Measurements from ENCODE around the gene EPB41L2.
A peak's percentile ranks its signal among the peaks of the same experiment; 100 is the strongest.

Gene EPB41L2

GRCh38 chr6:130978180-130978579, 84.9 kb downstream of the EPB41L2 start:
- DNase-seq (ENCODE audit: low spot score), result no peak

- no peak for DNase-seq (ENCODE audit: low spot score)
Observed at GRCh38 chr6:130975325-130975724, 87.7 kb downstream of the EPB41L2 start.

DNA sequence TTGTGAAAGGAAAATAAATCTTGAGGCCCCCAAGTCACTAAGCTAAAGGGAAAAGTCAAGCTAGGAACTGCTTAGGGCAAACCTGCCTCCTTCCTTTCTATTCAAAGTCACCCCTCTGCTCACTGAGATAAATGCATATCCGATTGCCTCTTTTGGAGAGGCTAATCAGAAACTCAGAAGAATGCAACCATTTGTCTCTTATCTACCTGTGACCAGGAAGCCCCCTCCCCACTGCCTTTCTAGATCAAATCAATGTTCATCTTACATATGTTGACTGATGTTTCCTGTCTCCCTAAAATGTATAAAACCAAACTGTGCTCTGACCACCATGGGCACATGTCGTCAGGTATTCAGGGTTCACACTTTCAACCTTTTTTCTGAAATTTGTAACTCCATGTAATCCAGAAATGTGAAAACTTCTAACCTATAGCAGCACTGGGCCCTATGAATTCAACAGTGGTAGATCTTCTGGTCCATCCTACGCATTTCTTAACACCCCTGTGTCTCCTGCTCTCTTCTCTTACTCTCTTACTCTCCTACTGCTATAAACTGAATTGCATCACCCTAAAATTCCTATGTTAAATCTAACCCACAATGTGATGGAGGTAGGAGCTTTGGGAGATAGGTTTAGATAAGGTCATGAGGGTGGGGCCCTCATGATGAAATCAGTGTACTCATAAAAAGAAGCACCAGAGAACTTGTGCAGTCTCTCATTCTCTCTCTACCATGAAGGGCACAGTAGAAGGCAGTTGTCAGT, 89.3 kb downstream of the EPB41L2 start:
- no peak for DNase-seq (ENCODE audit: low spot score)

GRCh38 chr6:130971504-130971903, 91.5 kb downstream of the EPB41L2 start:
- no peak for DNase-seq (ENCODE audit: low spot score)

GRCh38 chr6:130970839-130971410, 92.1 kb downstream of the EPB41L2 start:
- no peak for DNase-seq (ENCODE audit: low spot score)

DNA sequence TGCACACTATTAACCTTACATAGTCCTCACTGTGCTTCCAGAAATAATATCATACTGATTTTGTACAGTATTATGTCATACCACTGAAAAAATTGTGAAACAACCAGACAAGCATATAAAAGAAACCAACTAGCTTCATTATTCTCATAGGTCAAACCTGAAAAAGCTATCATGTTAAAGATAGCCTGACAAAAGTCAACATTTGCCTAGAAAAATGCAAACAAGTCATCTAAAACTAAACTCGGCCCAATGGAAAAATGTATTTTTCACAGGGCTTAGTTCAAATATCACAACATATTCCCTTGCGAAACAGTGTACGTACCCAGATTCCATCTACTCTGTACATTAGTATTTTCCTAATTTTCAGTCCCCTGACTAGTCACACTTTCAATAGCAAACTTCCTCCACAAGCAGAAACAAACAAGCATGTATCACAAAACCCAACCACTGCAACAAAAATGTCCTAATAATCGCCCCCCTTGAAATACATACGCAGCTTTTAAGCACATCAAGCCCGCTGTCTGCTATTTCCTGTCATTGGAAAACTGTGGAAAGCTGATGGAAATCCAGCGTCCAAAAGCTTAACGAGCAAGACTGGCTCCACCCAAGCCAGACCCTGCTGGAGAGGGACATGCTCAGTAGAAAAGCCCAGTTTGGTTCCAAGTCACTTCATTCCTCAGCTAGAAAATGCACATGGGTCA, 93.1 kb downstream of the EPB41L2 start:
- no peak for DNase-seq (ENCODE audit: low spot score)

DNA sequence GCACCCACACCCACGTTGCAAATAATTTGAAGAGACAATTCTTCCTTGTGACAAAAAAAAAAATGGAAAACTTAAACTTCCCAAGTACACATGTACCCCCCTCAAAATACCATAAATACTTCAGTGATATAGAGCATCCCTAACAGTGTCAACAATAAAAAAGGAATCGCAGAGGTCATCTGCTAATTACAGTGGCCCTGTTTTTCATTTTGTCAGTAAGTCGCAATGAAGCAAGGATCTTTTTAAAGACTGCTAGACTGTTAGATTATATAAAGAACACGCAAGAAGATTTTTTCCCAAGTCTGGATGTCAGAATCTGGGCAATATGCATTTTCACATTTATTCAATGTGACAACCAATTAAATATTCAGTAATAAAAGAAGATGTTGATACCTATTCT, 93.9 kb downstream of the EPB41L2 start:
- DNase-seq (ENCODE audit: low spot score), result no peak

GRCh38 chr6:130968476-130968875, 94.6 kb downstream of the EPB41L2 start:
- DNase-seq (ENCODE audit: low spot score), result no peak

DNA sequence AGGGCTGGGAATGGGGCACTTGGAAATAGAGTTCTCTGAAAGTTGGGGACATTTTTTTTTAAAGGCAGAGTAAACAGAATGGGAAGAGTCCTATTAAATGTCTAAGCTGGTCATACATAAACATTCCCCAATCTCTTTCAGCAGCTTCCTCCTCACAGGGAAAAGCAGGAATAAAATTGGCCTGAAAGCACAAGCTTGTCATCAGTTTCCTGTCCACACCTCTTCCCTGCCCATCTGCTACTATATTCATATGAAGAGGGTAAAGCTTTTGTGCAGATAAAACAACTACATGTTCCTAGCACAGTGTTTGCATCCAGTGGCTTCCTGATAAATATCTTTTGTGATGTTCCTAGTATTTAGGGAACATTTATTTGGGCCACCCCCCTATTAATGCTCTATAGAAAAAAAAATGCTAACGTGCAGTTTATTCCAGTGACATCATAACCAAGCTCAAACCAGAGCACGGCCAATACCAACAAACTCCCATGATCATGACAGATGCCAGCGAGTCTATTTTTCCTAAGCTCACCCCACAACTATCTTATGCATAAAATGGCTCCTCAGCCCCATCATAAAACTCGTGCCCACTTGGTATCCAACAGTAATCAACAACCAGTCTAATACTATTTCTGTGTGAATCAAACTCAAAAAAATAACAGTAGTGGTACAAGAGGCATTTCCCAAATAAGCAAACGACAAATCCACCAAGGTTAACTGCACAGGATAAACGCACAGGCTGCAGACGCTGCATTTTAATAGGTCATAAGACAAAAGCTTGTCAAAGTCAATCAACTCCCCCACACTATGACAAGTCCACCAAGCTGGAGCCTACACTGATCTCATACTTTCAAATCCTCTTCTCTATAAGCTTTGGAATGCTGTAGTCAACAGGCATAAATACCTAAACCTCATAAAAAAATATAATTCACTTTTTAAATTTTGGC, 95.3 kb downstream of the EPB41L2 start:
- DNase-seq (ENCODE audit: low spot score), result no peak

- DNase-seq (ENCODE audit: low spot score), result no peak
Observed at GRCh38 chr6:130966344-130966980, 96.6 kb downstream of the EPB41L2 start.

DNA sequence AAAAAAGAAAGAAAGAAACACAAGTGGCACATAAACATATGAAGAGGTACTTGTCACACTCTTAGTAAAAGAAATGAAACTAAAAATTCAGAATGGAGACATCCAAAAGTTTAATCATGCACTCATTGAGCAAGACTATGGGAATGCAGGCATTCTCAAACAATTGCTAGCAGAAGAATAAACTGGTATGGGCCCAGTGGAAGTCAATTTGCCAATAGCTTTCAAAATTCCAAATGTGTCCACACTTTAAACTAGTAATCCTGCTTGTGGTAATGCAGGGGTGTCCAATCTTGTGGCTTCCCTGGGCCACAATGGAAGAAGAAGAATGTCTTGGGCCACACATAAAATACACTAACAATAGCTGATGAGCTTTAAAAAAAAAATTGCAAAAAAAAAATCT, 97.4 kb downstream of the EPB41L2 start:
- no peak for DNase-seq (ENCODE audit: low spot score)

GRCh38 chr6:130964808-130965604, 98.0 kb downstream of the EPB41L2 start:
- no peak for DNase-seq (ENCODE audit: low spot score)

GRCh38 chr6:130964289-130964688, 98.8 kb downstream of the EPB41L2 start:
- no peak for DNase-seq (ENCODE audit: low spot score)

DNA sequence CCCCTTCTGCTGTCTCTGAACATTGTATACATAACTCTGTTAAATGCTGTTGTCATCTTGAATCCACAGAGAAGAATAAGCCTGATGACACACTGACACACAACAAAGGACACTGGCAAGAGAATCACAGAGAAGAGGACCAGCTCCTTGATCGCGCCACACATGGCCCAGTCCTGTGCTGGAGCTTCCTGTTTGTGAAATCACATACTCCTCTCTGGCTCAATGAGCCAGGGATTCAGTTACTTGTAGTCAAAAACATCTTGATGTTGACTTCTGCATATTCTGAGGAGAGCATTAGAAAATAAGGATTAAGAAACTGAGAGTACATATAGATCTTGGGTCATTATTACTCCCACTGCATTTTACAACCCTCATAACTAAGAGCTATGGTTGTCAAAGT, 100.1 kb downstream of the EPB41L2 start:
- no peak for DNase-seq (ENCODE audit: low spot score)

GRCh38 chr6:130961148-130961547, 101.9 kb downstream of the EPB41L2 start:
- peak; percentile 13 for DNase-seq (ENCODE audit: low spot score)

- no peak for DNase-seq (ENCODE audit: low spot score)
Observed at GRCh38 chr6:130959951-130960350, 103.1 kb downstream of the EPB41L2 start.

DNA sequence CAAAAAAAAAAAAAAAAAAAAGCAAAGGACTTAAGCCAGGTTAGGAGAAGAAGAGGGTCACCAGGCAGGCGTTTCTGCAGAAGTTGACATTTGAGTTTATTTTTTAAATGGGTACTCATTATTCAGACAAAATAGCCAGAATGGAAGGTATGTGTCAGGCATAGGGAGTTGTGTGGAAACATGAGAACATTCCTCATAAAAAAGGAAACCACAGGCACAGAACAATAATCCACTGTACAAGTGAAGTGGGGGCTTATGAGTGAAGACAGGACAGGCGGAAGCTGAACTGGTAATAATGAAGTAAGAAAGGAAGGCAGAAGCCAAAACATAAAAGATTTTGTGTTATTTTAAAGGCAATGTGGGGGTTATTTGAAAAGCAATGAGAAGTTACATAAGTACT, 104.6 kb downstream of the EPB41L2 start:
- DNase-seq (ENCODE audit: low spot score), result no peak

GRCh38 chr6:130955755-130956154, 107.3 kb downstream of the EPB41L2 start:
- DNase-seq (ENCODE audit: low spot score), result no peak

- no peak for DNase-seq (ENCODE audit: low spot score)
Observed at GRCh38 chr6:130949553-130949952, 113.5 kb downstream of the EPB41L2 start.

- DNase-seq (ENCODE audit: low spot score), result no peak
Observed at GRCh38 chr6:130947464-130947863, 115.6 kb downstream of the EPB41L2 start.

DNA sequence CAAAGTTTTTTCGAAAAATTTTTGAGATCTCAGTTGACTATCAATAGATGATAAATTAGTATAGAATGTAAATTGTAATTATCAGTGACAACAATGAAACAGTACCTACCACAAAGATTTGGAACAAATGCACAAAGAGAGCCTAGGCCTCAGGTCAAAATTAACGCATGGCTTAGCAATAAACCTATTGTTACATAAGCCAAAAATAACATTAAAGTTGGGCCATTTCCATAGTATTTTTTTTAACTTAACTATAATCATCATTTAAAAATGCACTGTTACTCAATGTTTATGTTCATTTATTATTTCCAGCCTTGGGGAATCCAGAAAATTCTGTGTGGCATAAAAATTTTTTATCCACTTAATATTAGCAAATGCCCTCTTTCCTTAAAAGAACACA, 117.0 kb downstream of the EPB41L2 start:
- DNase-seq (ENCODE audit: low spot score), result no peak

All from NAMALWA (cell line).